ENCODE data around the gene CDS1. TPM values are rescaled to one million over a fixed set of nuclear protein-coding genes. Genes with fewer than 3 reads are reported as not detected.
A peak's percentile ranks its signal among the peaks of the same experiment; 100 is the strongest.
"Not testable (repeated sequence)": the region's sequence is repeated elsewhere in the genome, so short reads cannot be mapped to it uniquely, and the experiment has no call there.

CDS1 gene
- 1 to 10 TPM in 2 of 4 donors, under 1 TPM in 1, not detected in 1; 0.69 to 1.7 (median 1.1) TPM for total RNA-seq

DNA sequence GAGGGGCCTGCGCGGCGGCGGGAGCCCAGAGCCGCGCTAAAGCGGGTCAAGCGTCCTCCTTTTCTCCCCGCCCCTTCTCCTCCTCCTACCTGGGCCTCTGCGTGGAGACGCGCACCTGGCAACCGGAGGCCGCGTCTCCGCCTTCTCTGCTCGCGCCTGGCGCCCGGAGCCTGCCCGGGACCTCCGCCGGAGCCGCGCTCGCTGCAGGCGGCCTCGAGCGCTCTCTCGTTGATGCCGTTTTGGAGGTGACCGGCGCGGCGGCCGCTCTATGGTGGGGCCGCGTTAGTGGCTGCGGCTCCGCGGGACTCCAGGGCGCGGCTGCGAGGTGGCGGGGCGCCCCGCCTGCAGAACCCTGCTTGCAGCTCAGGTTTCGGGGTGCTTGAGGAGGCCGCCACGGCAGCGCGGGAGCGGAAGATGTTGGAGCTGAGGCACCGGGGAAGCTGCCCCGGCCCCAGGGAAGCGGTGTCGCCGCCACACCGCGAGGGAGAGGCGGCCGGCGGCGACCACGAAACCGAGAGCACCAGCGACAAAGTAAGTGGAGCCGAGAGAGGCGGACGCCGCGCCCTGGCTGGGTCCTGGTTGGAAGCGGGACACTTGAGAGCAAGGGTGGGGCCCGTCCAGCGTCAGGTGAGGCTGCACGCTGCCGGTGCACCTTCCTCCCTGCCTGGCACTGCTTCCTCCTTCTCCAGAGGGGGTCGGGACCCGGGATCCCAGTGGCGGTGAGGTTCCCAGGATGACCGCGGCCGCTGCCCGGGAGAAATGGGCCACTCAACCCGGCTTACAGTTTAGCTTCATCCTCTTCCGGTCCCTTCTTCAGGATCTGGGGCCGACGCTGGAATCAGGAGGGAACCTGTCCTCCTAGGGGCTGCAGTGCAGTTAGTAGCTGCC is at the start of gene CDS1:
Gene CDS1, plus strand, starts transcription at position 140 of the 888 bp plus-strand sequence. Its CDS starts 275 bp downstream, at position 415.
- DNase-seq (ENCODE audit: low spot score) = no peak
- ATAC-seq (ENCODE audit: low FRiP score) = peak; percentile 19
- TF ChIP-seq, protein P1, sequence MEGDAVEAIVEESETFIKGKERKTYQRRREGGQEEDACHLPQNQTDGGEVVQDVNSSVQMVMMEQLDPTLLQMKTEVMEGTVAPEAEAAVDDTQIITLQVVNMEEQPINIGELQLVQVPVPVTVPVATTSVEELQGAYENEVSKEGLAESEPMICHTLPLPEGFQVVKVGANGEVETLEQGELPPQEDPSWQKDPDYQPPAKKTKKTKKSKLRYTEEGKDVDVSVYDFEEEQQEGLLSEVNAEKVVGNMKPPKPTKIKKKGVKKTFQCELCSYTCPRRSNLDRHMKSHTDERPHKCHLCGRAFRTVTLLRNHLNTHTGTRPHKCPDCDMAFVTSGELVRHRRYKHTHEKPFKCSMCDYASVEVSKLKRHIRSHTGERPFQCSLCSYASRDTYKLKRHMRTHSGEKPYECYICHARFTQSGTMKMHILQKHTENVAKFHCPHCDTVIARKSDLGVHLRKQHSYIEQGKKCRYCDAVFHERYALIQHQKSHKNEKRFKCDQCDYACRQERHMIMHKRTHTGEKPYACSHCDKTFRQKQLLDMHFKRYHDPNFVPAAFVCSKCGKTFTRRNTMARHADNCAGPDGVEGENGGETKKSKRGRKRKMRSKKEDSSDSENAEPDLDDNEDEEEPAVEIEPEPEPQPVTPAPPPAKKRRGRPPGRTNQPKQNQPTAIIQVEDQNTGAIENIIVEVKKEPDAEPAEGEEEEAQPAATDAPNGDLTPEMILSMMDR (IDR thresholded peaks at IDR 0.05) = no peak

DNA sequence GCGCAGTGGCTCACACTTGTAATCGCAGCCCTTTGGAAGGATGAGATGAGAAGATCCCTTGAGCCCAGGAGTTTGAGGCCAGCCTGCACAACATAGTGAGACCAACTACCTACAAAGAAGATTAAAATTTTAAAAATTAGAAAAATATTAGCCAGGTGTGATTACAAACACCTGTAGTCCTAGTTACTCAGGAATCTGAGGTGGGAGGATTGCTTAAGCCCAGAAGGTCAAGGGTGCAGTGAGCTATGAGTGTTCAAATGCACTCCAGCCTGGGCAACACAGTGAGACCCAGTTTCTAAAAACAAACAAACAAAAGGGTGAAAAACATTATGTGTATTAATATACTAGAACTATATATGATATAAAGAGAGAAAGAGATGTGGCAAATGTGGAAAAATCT is 47.0 kb upstream of the CDS1 start:
- ATAC-seq (ENCODE audit: low FRiP score) (no peak), DNase-seq (ENCODE audit: low spot score) (no peak)
- TF ChIP-seq, protein P1 (IDR thresholded peaks at IDR 0.05) = no peak

DNA sequence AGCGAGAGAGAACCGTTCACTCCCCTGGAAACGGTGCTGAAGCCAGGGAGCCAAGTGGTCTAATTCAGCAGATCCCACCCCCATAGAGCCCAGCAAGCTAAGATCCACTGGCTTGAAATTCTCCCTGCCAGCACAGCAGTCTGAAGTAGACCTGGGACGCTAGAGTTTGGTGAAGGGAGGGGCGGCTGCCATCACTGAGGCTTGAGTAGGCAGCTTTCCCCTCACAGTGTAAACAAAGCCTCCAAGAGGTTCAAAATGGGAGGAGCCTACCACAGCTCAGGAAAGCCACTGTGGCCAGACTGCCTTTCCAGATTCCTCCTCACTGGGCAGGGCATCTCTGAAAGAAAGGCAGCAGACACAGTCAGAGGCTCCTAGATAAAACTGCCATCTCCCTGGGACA is 37.8 kb upstream of the CDS1 start:
- ATAC-seq (ENCODE audit: low FRiP score) (no peak), DNase-seq (ENCODE audit: low spot score) (no peak)
- TF ChIP-seq, protein P1 (IDR thresholded peaks at IDR 0.05) = no peak

DNA sequence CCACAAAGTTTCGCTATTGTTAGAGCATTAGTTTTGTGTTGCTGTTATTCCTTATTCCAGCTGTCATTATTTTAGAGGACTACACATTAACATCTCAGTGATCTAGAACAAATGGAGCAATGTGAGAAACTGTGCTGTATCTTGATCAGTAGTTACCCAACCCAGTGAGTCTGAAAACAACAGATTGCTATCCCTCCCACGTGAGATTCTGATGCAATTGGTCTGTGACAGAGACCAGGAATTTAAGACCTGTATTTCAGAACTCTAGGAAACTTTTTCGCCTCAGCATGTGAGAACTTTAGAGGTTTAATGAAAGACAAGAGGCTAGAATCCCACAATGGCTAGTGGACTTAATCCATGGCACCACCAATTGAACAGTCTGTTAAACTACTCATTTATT is 35.7 kb upstream of the CDS1 start:
- no peak for ATAC-seq (ENCODE audit: low FRiP score)
- TF ChIP-seq, protein P1 (IDR thresholded peaks at IDR 0.05) = no peak
- DNase-seq (ENCODE audit: low spot score) = no peak

DNA sequence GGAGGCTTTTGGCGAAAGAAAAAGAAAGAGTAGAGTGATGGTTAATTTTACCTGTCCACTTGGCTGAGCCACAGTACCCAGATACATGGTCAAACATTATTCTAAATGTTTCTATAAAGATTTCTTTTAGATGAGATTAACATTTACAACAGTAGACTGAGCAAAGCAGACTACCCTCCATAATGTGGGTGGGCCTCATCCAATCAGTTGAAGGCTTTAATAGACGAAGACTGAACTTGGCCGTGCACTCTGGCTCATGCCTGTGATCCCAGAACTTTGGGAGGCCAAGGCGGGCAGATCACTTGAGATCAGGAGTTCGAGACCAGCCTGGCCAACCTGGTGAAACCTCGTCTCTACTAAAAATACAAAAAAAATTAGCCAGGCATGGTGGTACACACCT is 33.7 kb upstream of the CDS1 start:
- not testable (repeated sequence) for DNase-seq (ENCODE audit: low spot score); ATAC-seq (ENCODE audit: low FRiP score)

DNA sequence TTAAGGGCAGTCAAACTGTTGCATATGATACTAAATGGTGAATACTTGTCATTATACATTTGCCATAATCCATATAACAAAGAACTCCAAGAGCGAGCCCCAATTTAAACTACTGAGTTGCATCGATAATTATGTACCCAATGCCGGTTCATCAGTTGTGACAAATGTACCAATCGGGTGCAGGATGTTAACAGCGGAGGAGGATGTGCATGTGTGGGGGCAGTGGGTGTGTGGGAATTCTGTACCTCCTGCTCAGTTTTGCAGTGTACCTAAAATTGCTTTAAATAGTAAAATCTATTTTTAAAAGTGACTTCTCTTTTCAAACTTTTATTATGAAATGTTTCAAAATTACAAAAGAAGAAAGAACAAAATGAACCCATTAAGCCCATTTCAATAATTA is 20.8 kb upstream of the CDS1 start:
- no peak for DNase-seq (ENCODE audit: low spot score)
- no peak for ATAC-seq (ENCODE audit: low FRiP score)
- TF ChIP-seq, protein P1 (IDR thresholded peaks at IDR 0.05) = no peak

DNA sequence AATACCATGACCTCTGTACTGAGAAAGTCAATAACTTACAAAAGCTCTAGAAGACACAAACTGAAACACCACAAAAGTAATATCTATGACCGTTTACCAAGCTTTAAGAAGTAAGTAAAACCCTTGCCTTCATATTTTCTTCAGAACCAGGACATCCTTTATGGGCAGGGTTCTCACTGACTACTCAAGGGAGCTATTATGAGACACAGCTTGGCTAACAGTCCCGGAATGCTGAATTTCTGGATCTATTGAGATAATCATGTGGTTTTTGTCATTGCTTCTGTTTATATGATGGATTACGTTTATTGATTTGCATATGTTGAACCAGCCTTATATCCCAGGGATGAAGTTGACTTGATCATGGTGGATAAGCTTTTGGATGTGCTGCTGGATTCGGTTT is 19.9 kb upstream of the CDS1 start:
- TF ChIP-seq, protein P1 (IDR thresholded peaks at IDR 0.05) = no peak
- ATAC-seq (ENCODE audit: low FRiP score) = no peak

More for the DNA sequence above, 19.9 kb upstream of the CDS1 start:
- no peak for DNase-seq (ENCODE audit: low spot score)

All from omental fat pad (tissue), 4 donors.